ENCODE results near the gene PCP4. TPM values are rescaled to one million over a fixed set of nuclear protein-coding genes. Genes with fewer than 3 reads are reported as not detected.
A peak's percentile ranks its signal among the peaks of the same experiment; 100 is the strongest.

PCP4 gene
- total RNA-seq, 6 experiments from 2014 or later = not detected

DNA sequence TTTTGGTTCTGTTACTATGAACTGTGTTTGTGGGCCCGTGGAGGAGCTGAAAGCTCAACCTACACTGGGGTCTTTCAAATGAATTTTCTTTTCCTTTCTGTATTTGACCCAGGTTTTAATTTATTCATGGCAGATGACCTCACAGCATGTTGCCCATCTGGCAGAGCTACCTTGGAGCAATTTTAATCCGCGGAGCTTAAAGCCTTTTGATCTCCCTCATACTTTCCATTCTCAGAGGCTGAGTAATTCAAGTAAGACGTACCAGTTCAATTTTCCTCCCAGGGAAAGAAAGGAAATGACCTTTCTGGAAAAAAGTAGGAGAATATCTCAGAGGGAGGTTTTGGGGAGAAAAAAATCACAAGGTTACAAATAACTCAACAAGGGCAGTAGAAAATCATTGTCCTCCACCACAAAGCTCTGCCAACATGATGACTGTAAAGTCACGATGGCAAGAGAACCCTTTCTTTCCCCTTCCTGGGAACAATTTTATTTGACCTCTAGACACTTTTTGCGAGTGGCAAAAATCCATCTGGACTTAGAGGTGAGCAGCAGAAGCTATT lies 21.6 kb upstream of the PCP4 start:
- H3K4me1 Mint-ChIP-seq (ENCODE audit: low read depth) = peaks cover 29% of the 10 kb centered on the region; the same call in 1 of the 2 replicates
- peaks cover 28% of the 10 kb centered on the region for H3K9me3 Mint-ChIP-seq
- TF ChIP-seq CTCF (IDR thresholded peaks at IDR 0.05) = no peak
- H3K27me3 Mint-ChIP-seq (ENCODE audit: insufficient read depth) = peaks cover 4% of the 10 kb centered on the region; the same call in 1 of the 2 replicates
- H3K27ac Mint-ChIP-seq = no peak overlapping the region
- DNase-seq = peak; percentile 4
- no peak overlapping the region for H3K4me3 Mint-ChIP-seq
- H3K36me3 Mint-ChIP-seq (ENCODE audit: low read depth) = no peaks in the 10 kb centered on the region; the same call in 1 of the 2 replicates

- Mint-ChIP-seq H3K4me1 (ENCODE audit: low read depth) (peaks cover 23% of the 10 kb centered on the region; the same call in 1 of the 2 replicates), H3K9me3 (peaks cover 33% of the 10 kb centered on the region), H3K36me3 (ENCODE audit: low read depth) (no peaks in the 10 kb centered on the region; the same call in 1 of the 2 replicates), H3K27me3 (ENCODE audit: insufficient read depth) (peaks cover 2% of the 10 kb centered on the region), H3K27ac (no peak overlapping the region), H3K4me3 (no peak overlapping the region)
- DNase-seq = no peak
- TF ChIP-seq CTCF (IDR thresholded peaks at IDR 0.05) = no peak
Measured at GRCh38 chr21:39847877-39848276, 19.4 kb upstream of the PCP4 start.

- Mint-ChIP-seq H3K36me3 (ENCODE audit: low read depth) (no peaks in the 10 kb centered on the region), H3K4me1 (ENCODE audit: low read depth) (peaks cover 23% of the 10 kb centered on the region; the same call in 1 of the 2 replicates), H3K9me3 (peaks cover 35% of the 10 kb centered on the region), H3K27ac (no peak overlapping the region), H3K4me3 (no peak overlapping the region), H3K27me3 (ENCODE audit: insufficient read depth) (peaks cover 3% of the 10 kb centered on the region)
- no peak for TF ChIP-seq CTCF (IDR thresholded peaks at IDR 0.05)
- DNase-seq = peak; percentile 7
Measured at GRCh38 chr21:39849014-39849655, 18.1 kb upstream of the PCP4 start.

DNA sequence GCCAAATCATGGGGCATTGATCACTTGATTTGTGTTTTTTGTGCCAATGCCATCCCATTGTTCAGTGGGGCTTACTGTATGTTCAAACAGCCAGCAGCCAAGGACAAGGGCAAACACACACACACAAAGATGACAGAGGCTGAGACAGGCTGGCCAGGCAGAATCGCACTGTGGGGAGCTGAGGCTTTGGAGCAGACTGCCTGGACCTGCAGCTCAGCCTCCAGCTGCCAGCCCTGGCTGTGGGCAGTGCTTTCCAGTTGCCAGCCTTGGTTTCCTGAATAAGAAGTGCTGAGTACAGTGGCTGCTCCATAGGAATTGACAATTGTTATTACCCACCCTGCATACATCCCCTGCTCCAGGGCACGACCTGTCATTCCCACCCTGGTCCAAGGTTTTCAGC lies 16.9 kb upstream of the PCP4 start:
- H3K4me1 Mint-ChIP-seq (ENCODE audit: low read depth) = peaks cover 22% of the 10 kb centered on the region; the same call in 1 of the 2 replicates
- H3K9me3 Mint-ChIP-seq = peaks cover 33% of the 10 kb centered on the region
- DNase-seq = no peak
- H3K4me3 Mint-ChIP-seq = no peak overlapping the region
- no peaks in the 10 kb centered on the region for H3K36me3 Mint-ChIP-seq (ENCODE audit: low read depth)
- peaks cover 3% of the 10 kb centered on the region for H3K27me3 Mint-ChIP-seq (ENCODE audit: insufficient read depth)
- no peak overlapping the region for H3K27ac Mint-ChIP-seq
- TF ChIP-seq CTCF (IDR thresholded peaks at IDR 0.05) = no peak

DNA sequence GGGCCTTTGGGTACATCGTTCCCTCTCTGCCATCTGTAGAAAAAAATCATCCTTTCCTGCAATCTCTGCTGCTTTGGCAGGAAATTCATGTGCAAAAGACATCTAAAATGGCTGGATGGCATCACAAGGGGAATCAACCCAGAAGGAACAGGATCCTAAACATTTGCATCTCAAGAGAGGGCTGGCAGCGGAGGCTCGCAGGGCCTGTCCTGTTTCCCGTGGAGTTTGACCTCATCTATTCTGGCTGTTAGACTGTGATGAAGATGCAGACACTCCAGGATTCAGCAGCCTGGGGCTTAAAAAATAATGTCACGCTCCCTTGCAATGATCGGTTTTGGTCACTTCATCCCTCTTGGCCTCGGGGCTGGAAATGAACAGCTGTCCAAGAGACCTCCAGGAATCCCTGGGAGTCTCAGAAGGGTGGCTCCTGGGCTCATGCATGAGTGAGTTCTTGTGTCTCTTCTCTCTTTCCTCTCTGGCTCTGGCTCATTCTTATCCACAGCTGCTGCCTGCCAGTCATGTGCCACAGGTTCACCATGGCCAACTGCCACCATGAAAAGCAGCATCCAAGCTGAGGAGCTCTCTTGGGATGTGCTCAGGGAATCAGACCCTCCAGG lies 16.1 kb upstream of the PCP4 start:
- Mint-ChIP-seq H3K36me3 (ENCODE audit: low read depth) (no peaks in the 10 kb centered on the region; the same call in 1 of the 2 replicates), H3K27me3 (ENCODE audit: insufficient read depth) (peaks cover 3% of the 10 kb centered on the region), H3K4me3 (no peak overlapping the region), H3K9me3 (peaks cover 37% of the 10 kb centered on the region), H3K4me1 (ENCODE audit: low read depth) (peaks cover 14% of the 10 kb centered on the region; the same call in 1 of the 2 replicates), H3K27ac (no peak overlapping the region)
- TF ChIP-seq CTCF (IDR thresholded peaks at IDR 0.05) = no peak
- DNase-seq = no peak

Data from HFFc6 (cell line).